GM18517 (cell line): Measurements from ENCODE around the gene AKR1B1.
A peak's percentile ranks its signal among the peaks of the same experiment; 100 is the strongest.

Experiments used
- ATAC-seq: cut with Tn5 transposase; IDR thresholded peaks from one replicate; pipeline ENCODE4 v1.9.1; 2021; ENCODE audit warnings: mild to moderate bottlenecking, moderate library complexity; ENCODE audit not compliant: unreplicated experiment

The AKR1B1 gene

DNA sequence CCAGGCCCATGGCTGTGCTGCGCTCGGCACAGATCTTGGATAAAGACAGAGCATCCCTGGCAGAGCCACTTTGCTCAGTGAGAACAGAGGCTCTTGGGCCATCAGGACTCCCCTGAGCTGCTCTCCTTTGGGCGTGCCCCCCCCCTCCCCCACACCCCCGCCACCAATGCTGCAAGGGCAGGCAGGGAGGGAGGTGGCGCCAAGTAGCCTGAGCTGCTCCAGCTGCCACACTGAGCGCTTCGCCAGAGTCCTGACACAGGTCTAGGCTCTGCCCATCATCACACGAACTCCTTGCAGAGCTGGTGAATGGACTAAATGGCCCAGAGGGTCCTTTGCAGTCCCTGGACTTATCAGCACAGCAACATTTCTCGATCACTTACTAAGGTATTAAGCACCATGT lies 12.5 kb downstream of the AKR1B1 start:
- no peak for ATAC-seq

DNA sequence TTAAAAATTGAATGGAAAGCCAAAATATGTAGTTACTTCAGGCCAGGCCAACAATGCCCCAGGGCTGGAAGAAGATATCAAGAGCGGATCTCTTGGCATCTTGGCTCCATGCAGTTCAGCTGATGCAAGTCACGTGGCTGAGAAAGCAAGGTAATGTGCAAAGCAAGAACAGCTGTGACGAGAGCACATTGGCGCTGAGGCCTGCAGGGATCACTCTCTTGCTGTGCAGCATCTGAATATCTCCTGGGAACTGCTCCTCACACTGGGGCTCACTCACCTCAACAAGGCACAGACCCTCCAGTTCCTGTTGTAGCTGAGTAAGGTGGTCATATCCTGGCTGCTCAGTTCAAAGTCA lies 14.0 kb downstream of the AKR1B1 start:
- ATAC-seq, result no peak

DNA sequence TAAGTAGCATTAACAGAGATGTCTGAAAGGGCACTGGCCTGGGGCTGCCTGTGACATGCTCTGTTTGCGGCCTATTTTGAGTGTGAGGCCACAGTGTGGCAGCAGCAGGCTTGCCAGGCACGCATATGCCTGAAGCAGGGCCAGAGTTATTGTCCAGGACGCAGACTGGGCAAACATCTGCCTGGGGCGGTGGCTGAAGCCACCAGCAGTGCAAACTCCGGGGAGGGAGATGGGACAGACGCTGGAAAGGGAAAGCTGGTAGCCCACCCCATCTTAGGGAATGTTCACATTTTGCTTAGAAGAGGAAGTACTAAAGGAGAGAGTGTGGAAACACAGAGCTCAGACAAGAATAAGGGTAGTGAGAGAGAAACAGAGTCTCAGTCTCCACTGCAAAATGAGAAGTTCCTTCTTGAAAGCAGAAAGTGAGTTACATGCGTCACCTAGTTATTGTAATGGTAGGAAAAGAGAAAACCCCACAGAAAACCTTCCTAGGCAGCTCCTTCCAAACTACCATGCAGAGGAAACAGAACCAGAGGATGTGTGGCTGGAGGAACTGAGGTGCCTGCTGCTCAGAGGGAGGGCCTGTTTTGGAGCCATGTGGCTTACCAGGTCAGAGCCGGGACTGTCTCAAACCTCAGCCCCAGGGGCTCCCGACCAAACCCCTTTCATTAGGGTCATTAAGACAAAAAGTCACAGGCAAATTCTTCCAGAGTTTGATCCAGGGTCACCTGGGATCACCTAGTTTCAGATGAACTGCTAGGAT lies 14.5 kb downstream of the AKR1B1 start:
- ATAC-seq, result no peak

DNA sequence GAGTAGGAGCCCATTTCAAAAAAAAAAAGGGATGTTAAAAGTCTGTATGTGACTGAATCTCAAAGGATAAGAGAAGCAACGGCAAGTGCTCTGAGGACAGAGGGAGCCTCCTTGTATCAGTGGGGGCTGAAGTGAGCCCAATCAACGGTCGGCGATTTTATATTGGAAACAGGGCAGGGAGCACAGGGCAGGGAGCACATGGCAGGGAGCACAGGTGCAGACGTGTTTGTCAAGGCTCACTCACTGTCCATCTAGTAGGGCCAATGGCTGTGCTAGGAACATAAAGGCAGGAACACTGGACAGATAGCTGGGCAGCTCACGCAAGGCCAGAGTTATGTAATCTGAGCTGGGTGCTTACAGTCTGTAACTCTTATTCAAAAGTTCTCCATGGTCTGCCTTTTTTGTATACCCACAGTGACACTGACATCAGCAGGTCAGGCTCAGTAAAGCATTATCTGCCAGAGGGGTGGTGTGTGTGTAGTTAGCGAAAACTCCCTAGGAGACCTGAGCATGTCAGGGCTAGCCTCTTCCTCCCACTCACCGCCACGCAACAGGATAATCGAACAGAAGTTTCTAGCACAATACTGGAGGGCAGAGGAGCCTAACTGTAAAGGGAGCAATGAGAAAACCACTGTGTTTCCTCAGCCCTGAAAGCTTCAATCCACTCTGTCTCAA lies 15.4 kb downstream of the AKR1B1 start:
- ATAC-seq, result no peak

DNA sequence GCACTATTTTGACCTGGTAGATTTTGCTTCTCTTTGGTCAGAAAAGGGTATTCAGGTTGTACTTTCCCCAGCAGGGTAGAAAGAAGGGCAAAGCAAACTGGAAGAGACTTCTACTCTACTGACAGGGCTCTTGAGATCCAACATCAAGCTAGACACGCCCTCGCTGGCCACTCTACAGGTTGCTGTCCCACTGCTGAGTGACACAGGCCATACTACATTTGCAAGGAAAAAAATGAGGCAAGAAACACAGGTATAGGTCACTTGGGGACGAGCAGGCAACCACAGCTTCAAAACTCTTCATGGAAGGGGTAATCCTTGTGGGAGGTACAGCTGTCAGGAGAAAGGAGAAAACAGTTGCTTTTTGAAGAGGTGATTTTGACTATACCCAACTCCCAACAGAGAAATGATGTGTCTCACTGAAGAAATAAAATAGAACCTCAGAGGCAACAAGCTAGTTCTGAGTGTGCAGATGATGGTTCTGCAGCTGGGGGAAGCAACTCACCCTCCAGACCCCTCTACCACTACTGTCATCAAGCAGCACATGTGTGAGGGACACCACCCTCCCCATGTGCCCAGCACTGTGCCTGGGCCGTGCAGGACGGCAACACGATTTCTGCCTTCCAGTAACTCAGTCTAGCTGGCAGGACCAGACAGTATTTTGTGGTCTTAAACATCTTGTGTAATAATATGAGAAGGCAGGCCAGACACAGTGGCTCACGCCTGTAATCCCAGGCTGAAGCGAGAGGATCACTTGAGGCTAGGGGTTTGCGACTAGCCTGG lies 16.3 kb downstream of the AKR1B1 start:
- no peak for ATAC-seq

DNA sequence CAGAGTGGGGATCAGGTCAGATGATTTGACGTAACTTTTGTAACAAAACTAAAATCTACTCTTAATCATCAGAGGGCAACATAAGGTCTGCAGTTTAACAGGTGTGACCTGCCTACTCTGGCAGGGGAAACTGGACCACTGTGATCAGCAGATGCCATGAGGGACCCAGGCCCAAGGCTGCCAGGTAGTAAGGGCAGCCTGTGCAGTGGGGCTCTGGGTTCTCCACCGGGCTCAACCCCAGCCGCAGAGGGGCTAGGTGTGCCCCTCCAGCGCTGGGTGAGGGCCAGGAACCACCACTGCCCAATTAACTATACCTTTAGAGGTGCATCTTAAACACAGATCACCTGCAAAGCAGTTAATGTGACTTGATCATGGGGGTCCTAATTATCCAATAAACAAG lies 17.6 kb downstream of the AKR1B1 start:
- ATAC-seq, result no peak

DNA sequence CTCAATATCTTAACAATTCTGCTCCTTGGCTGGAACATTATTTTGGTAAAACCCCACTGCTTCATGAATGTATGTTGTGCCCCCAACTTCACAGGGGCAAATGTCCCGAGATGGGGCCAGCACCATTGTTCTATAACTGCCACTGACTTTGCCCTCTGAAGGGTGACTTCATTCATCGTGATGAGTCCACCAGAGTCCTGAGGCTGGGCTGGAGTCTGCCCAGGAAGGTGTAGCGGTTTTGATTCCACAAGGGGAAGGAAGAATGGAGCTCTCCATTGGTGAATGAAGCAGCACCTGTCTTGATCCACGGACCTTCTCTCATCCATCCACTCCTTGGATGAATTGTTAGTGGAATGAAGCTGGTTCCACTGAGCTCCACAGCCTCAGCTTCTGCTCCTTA lies 18.4 kb downstream of the AKR1B1 start:
- no peak for ATAC-seq

DNA sequence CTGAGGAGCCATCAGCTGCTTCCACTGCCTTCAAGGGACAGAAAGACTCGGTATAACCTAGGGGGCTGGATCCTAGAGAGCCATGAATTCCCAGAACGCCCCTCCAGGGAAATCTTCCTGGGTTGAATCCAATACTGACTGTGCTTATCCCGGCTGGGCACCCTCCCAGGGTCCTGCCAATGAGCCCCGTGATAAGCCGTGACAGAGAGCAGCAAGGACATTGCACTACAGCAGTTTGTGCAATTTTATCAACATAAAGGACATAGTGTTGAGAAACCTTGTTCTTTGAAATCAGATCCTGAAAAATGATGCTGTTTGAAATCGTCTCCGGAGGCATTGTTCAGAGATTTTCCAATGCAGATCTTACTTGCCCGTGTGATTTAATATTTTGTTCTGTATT lies 18.8 kb downstream of the AKR1B1 start:
- ATAC-seq, result no peak

DNA sequence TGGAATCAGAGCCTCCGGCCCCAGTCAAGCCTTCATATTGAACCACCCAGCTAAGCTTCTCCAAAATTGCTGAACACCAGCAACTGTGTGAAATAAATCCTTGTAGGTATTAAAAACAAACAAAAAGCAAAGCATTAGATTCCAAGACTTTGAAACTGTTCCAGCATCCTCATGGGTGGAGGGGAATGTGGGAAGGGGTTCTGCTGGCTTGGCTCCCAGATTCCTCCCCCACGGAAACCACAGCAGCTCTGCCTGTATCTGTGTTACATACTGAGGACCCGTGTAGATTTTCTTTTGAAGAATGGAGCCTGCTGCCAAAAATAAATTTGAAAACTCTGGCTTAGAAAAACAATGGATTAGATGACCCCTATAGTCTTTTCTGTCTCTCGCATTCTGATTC lies 20.0 kb downstream of the AKR1B1 start:
- no peak for ATAC-seq

DNA sequence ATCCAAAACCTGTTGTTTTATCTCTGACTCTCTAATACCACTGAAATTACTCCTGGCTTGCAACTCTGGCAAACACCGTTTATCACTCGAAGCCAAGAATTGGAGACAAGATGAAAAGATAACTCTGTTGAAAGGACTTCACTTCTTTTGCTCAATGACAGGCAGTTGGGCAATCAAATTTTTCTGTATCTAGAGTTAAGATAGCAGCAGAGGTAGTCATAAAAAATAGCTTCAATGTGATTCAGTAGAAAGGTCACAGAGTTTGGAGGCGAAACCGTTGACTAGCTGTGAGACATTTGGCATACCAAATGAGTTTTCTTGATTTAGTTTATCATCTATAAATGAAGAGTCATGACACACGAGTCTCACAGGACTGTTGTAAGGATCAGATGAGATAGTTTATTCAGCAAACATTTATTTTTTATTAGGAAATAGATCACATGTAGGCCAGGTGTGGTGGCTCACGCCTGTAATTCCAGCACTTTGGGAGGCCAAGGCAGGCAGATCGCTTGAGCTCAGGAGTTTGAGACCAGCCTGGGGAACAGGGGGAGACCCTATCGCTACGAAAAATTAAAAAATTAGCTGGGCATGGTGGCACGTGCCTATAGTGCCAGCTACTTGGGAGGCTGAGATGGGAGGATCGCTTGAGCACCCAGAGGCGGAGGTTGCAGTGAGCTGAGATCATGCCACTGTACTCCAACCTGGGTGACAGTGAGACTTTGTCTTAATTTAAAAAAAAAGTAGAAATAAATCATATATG lies 23.6 kb downstream of the AKR1B1 start:
- no peak for ATAC-seq

DNA sequence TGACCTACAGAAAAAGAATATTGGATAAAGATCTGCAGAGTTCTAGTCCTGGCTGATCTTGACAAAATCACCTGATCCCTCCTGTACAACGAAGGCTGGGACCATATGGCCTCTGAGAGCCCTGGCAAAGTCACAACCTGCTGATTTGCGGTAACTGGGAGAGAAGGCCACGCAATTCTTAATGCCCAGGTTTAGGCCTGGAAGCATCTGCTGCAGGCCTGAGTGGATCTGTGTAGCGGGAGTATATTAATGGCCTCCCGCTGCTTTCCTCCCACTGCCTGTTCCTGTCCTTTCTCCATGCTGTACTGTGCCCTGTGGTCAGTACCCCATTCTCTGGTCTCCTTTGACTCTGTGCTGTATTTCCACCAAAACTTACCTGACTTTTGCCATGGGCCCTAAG lies 24.2 kb downstream of the AKR1B1 start:
- ATAC-seq, result no peak

DNA sequence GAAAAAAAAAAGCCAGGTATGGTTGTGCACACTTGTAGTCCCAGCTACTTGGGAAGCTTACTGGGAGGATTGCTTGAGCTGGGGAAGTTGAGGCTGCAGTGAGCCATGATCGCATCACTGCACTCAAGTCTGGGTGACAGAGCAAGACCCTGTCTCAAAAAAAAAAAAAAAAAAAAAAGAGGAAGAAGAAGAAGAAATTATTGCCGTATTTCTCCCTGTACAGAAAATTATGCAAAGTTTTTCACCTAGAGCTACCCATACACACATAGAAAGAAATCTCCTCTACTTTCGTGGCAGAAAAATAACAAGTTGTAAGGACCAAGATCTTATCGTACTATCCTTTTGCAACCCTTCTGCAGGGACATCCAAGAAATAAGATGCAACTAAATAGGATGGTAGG lies 25.5 kb downstream of the AKR1B1 start:
- ATAC-seq, result no peak

DNA sequence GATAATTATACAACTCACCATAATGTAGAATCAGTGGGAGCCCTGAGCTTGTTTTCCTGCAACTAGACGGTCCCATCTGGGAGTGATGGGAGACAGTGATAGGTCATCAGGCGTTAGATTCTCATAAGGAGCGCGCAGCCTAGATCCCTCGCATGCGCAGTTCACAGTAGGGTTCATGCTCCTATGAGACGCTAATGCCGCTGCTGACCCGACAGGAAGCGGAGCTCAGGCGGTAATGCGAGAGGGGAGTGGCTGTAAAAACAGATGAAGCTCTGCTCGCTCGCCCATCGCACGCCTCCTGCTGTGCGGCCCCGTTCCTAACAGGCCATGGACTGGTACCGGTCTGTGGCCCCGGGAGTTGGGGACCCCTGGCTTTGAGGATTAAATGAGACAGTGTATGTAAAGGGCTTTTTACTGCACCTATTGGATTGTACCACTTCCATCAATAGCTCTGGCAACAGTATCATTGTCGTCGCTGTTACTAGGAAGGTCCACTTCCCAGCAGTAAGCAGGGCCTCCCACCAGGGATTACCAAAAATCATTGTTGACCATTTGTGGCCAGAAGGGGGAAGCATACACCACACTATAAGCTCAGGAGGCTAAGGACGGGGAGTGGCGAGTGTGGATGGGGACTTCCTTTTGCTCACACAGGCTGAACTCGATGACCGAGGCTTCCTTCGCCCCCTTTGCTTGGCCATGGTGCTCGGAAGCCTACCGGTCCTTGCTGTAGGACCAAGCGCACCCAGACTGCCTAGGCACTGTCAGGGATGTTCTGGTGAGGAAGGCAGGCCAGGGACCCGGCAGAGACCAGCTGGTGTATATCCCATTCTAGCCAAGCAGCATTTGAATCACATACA lies 26.4 kb downstream of the AKR1B1 start:
- ATAC-seq, result peak; percentile 96

DNA sequence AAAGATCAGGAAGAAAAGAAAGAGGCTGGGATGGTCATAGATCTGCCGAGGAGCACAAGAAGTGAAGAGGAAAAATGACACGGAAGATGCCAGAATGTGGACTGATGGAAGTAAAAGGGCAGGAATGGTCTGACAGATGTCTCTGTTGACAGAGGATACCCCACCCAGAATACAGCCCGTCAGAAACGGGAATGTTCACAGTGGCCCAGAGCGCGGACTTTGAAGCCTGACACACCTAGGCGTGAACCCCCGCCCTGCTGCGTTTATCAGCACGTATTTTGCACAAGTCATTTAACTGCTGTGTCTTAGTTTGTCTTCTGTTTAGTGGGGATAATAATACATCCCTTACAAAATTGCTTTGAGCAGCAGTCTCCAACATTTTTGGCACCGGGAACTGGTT lies 27.1 kb downstream of the AKR1B1 start:
- ATAC-seq, result no peak

DNA sequence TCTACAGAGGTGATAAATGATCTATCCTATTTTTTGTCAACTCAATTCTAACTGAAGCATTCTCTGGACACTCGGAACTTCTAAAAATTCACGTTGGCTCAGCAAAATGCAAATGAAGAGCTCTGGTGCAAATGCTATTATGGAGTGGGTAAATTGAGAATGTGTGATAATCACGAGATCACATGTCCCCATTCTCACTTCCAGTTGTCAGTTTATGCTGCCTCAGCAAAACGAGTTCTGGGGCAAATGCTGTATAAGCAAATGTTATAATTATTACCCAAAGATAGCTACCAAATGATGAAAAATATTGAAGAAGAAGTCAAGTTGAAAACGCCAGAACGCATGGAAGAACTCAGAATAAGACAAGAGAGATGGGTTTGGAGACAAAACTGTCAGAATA lies 29.4 kb downstream of the AKR1B1 start:
- no peak for ATAC-seq

DNA sequence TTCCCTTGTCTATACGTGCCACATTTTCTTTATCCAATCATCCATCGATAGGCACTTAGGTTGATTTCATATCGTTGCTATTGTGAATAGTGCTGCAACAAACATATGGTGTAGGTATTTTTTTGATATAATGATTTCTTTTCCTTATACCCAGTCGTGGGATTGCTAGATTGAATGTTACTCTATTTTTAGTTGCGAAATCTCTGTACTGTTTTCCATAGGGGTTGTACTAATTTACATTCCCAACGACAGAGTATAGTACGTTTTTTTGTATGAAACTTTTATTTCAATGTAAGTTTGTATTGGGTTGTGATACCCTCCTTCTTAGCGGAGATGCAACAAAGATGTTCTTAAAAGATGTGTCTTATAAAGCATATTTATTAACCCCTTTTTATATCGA lies 30.0 kb downstream of the AKR1B1 start:
- no peak for ATAC-seq

DNA sequence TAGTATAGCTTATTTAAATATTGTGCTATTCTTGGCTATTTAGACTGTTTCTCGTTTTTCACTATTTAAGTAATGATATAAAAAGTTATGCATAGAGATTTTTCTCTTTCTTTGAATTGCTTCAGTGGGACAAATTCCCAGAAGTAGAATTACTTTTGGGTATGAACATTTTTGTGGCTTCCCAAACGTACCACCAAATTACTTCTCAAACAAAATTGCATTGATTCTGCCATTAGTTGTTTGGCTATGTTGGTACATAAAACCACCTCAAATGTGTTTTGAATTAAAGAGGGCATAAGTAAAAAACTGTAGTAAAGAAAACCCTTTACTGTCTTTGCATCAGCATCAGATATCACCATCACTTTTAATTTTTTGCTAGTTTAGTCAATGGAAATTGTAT lies 31.0 kb downstream of the AKR1B1 start:
- ATAC-seq, result no peak

DNA sequence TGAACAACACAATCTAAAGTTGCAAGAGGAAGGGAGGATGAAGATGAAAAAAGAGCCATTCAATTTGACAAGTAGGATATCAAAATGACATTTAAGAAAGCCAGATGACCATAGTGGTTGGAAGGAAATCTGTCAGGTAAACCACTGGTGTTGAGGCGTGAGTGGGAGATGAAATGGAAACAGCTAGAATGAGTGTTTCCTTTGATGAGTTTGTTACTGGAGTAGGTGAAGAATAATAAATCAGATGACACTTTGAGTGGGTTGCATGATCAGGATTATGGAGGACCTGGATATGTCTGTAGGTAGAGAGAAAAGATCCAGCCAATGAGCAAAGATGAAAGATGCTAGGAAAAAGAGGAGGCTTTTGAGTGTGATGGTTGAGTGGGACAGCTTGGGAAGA lies 33.1 kb downstream of the AKR1B1 start:
- no peak for ATAC-seq

DNA sequence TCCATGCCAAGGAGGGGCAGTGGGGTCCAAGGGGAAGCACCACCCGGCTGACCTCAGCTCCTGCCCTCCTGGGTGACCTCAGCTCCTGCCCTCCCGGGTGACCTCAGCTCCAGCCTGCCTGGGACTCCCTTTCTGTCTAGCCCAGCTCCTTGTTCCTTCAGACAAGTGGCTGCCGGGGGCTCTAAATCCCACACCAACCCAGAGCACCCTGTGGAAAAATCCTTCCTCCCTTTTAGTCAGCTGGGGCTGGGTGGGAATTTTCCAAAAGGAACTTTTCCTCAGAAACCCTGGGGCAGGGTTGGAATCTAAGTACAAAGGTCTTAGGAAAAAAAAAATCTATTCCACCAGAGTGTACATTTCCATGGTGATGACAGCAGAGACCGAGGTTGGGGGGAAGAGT lies 36.3 kb downstream of the AKR1B1 start:
- no peak for ATAC-seq

DNA sequence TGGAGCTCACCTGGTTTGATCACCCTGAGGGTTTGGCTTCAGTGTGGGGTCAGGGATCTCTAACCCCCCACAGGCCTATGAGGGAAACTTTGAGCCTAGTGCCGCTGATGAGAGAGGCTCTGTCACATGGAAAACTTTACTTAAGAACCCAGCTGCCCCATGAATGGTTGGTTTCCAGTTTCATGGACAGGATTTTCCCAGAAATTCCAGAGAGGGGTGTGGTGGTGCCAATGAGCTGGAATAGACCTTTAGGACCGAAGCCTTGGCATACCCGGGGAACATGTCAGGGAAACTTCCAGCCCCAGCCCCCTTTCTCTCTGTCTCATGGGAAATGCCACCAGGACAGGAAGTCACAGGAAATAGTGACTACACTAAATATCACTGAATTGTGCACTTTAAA lies 36.9 kb downstream of the AKR1B1 start:
- ATAC-seq, result no peak
